HG03064 (cell line): ENCODE data around the gene PFKFB2.

ENCODE experiments used
- ATAC-seq: cut with Tn5 transposase; IDR thresholded peaks from one replicate; pipeline ENCODE4 v1.9.1; 2021; ENCODE audit warnings: low read depth; ENCODE audit not compliant: unreplicated experiment

Gene PFKFB2

GRCh38 chr1:207063014-207063413 lies 9.9 kb downstream of the PFKFB2 start:
- ATAC-seq = no peak

GRCh38 chr1:207064561-207064960 lies 11.5 kb downstream of the PFKFB2 start:
- no peak for ATAC-seq

GRCh38 chr1:207067185-207067584 lies 14.1 kb downstream of the PFKFB2 start:
- ATAC-seq = no peak

DNA sequence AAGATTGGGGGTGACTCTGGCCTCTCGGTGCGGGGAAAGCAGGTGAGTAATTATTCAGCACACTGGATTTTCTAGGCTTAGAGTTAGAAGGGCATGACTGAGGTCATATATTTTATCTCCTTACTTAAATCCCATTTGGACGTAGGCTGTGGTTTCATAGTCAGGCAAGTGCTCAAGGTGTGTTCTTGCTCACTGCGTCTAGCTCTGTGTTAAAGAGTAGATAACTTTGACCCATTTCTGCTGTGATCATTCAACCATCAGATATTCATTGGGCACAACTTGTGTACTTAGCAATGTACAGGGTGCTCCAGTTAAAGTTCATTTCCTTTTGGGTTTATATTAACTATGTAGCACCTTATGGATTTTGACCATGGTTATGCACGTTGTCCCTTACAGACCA lies 14.6 kb downstream of the PFKFB2 start:
- ATAC-seq = no peak

GRCh38 chr1:207069061-207069460 lies 16.0 kb downstream of the PFKFB2 start:
- no peak for ATAC-seq

GRCh38 chr1:207069858-207070506 lies 16.9 kb downstream of the PFKFB2 start:
- ATAC-seq = no peak

DNA sequence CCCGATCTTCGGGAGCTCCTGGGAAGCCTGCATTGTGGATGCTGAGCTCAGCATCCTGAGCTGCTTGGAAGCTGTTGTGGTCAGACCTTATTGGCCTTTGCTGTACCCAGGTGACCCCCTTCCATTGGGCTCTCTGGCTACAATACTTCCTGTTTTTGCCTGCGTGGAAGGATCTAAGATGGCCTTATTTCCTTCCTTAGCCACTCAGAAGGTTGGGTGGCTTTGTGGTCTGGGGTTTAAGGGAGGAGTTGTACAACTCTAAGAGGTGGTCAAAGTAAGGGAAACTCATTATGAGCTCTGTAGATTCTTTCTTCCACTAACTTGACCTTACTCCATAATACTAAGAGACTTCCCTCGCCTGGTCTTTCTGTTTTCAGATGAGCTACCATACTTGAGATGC lies 17.7 kb downstream of the PFKFB2 start:
- ATAC-seq = no peak

GRCh38 chr1:207071426-207071825 lies 18.4 kb downstream of the PFKFB2 start:
- ATAC-seq = no peak

- ATAC-seq = no peak
Observed at GRCh38 chr1:207072233-207072632, 19.2 kb downstream of the PFKFB2 start.

DNA sequence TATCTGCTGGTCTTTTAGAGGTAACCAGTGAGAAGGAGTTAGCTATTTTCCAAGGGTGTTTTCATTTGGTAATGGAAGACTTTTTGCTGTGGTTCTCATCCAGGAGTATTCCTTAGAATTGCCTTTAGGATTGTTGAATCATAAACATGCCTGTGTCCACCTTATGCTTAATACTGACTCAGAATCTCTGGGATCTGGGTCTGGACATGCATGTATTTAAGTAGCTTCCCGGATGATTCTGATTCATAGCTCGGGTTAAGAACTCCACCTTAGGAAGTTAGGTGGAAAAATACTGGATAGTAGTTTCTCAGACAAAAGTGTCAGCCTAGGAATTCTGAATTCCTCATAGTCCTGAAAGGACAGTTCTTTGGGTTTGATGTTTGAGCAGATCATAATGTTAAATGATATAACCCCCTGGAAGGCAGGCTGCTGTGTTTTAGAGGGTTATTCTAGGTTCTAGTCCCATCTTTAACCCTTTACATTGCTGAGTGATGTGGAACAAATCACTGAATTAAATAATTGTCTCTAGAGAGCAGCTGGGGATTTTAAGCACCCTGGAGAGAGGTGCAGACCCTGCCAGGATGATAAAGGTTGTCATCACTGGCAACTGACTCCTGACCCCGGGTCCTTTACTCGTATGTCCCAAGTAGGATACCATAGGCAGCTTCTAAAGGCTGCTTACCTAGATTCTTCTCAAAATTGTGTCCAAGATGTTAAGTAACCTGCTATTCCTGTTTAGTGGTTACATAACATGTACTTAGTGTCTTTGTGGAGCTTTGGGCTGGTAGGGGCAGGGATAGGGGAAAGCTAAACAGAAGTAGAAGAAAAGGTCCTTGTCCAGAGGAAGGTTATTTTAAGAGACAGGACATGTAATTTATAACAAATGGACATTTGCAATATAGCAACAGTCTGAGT lies 21.1 kb downstream of the PFKFB2 start:
- ATAC-seq = no peak

DNA sequence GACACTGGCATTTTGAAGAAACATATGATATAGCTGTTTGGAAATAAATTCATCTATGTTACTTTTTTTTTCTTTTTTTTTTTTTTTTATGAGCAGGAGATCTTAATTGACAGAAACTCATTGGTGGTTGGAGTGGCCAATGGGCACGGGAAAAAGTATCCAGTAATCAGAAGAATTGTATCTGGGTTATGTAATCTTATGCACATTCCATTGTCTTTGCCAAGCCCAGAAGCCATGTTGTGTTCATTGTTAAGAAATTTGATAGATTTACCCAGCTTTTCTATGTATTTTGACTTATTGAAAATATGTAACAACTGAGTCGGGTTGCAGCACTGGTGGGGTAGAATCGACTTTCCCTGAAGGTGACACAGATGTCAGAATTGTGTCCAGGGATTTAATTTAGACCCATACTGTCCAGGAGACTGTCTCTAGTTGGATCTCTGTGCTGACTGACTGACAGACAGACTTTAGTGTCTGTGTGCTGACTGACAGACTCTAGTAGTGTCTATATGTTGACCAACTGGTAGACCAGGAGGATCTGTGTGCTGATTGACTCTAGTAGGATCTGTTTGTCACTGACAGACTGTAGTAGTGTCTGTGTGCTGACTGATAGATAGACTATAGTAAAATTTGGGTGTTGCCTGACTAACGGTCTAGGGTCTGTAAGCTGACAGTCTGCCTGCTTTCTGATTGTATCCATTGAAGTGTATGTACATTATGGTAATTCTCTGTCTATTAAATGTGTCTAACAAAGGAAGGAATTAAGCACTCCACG lies 23.3 kb downstream of the PFKFB2 start:
- no peak for ATAC-seq

DNA sequence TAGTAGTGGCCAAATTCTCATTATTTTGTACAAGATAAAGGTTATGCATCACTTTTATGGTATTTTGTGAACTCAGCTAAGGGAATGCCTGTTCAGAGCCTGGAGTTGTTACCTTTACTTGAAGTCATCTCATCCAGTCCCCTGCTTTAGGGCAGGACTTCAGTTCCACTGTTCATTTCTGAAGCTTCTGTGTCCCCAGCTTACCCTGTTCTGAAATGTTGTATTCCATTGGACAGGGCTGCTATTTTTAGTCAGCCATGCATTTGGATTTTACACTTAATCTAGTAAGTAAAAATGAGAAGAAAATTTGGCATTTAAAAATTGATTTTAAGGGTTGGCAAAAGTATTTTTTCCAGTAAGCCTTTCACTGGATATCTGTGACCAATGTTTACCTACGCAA lies 23.9 kb downstream of the PFKFB2 start:
- no peak for ATAC-seq

DNA sequence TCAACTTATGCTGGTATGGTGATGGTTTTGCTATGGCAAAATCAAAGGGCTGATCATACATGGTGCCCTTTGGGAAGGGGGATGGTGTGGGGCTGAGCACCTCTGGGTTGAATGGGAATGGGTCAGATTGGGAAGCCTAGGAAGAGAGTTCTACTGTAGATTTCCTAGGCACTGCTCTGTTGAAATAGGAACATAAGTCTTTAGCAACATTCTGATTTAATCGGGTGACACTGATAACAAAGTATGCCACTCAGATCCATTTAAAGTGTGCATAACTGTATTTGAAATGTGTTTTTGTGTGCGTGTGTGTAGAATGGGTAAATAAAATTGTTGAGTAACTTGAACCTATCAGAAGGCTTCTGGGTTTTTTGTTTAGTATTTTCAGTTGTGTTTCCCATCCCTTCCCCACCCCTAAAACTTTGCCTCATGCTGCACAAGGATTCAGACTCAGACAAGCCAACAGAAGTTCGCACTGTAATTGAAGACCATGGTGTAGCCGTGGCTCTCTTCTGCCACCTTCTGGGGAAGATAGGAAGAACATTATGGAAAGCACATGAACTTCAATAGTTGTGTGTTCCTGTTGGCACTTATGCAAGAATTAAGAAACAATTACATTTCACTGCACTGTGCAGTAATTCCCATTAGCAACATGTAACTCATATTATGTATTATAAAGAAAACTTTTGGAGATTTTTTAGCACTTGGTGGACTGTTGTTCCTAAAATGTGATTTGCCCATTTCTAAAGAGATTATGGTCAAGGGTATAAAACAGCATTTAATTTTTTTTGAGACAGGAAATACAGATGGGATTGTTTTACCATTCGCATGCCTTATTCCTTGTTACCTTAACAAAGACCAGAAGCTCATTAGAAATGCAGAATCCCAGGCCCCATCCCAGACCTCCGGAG lies 24.6 kb downstream of the PFKFB2 start:
- no peak for ATAC-seq

DNA sequence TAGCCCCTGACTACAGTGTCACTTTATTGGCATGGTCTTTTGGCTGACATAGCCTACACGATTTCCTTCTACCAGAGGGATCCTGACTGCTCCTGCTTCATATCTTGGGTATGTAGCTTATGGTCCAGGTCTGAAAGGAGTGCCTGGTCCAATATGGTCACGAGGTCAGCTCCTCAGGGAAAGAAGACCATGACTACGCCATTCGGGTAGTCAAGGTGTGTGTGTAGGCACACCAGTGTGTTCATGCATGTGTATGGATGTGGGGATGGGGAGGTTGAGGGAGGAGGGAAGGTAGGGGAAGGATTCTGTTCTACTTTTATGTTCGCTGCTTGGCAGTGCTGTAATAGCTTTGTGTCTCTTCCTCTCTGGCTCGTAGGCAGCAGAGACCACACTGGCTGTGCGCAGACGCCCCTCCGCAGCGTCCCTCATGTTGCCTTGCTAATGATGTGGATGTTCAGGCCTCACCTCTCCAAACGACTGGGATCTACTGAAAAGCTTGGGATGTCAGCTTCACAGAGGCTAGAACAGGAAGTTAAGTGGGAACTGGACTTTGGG lies 25.6 kb downstream of the PFKFB2 start:
- ATAC-seq = no peak

- ATAC-seq = no peak
Observed at GRCh38 chr1:207079706-207080241, 26.7 kb downstream of the PFKFB2 start.

- no peak for ATAC-seq
Observed at GRCh38 chr1:207081088-207081487, 28.0 kb downstream of the PFKFB2 start.

DNA sequence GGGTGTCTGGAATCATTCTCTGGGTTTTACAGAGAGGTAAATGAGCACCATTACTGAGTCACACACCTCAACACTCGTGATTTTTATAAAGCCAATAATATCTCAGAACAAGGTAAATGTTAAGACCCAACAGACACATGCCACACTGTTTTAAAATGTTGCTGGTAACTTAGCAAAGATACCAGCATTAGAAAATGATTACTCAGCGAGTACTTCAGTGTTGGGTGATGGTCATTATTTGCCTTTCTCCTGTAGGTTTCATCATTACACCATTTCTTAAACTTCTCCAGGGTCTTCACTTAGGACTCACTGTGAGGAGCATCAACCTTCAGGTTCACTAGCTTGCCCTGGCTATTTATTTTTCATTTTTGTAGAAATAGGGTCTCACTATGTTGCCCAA lies 28.7 kb downstream of the PFKFB2 start:
- ATAC-seq = no peak

DNA sequence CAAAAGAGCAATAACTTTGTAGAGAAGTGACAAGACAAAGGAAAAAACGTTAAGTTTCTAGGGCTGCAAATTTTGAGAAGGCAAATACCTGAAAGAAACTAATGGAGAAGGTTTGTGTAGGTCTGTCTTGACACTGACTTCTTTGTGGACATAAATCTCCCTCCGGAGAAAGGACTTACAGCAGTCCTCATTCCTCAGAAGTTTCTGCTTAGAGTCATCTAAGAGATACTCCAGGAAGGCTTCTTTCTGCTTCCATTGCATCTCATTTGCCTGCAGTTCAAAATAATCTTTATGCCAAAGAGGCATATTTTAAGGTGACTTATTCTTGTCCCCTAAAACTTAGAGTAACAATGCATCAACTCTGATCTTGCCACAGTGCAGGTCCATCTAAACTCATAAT lies 31.2 kb downstream of the PFKFB2 start:
- ATAC-seq = no peak

GRCh38 chr1:207084701-207085180 lies 31.7 kb downstream of the PFKFB2 start:
- no peak for ATAC-seq

GRCh38 chr1:207085887-207086286 lies 32.8 kb downstream of the PFKFB2 start:
- ATAC-seq = no peak
